B cell (primary cell): ENCODE measurements around the gene SLC43A1. TPM values are rescaled to one million over a fixed set of nuclear protein-coding genes. Genes with fewer than 3 reads are reported as not detected.

Experiments used
- ATAC-seq: fragments of 200-7000 bp; cut with Tn5 transposase; one replicate; pipeline ENCODE4 v1.10.0; 2021; ENCODE audit warnings: low read depth, mild to moderate bottlenecking, moderate number of reproducible peaks, moderate library complexity
- CTCF ChIA-PET: fragments of 350-600 bp; sonication (Branson Sonifier 250); formaldehyde crosslinking; loops from one replicate; lab custom pipeline; 2021; ENCODE audit warnings: antibody characterized with exemption, inconsistent platforms; lab: Charles Lee
- POLR2A ChIA-PET: fragments of 350-600 bp; sonication (Branson Sonifier 250); formaldehyde crosslinking; loops from one replicate; lab custom pipeline; 2021; ENCODE audit warnings: antibody characterized with exemption; lab: Charles Lee
- DNase-seq: peaks from one replicate; pipeline ENCODE4 v3.0.0; 2013
- H2AFZ ChIP-seq: 2 replicates; pipeline ENCODE4 v1.6.1; 2012; ENCODE audit warnings: mild to moderate bottlenecking, low read depth, low read length; ENCODE audit not compliant: insufficient read depth, poor library complexity, severe bottlenecking
- H3K27ac ChIP-seq, 2 donors: 1 replicate in 1 of 2; 2 replicates in 1 of 2; pipeline ENCODE4 v1.5.1; 2012 to 2013; ENCODE audit warnings: low read length in 2 of 2, mild to moderate bottlenecking in 2 of 2, moderate library complexity in 1 of 2
- H3K27me3 ChIP-seq, 4 experiments: fragments of 200-600 bp in 1 of 4; sonication (generic) in 1 of 4; replicated peaks in 1 of 4; 1 replicate in 2 of 4; 2 replicates in 2 of 4; pipeline versions ENCODE4 v1.6.1 to v1.7.0; 2013 to 2016; ENCODE audit warnings: low read length in 3 of 4, mild to moderate bottlenecking in 2 of 4, mixed read lengths in 1 of 4, moderate library complexity in 1 of 4; ENCODE audit not compliant: insufficient read depth in 4 of 4, control insufficient read depth in 3 of 4; ENCODE audit errors: control extremely low read depth in 1 of 4
- H3K36me3 ChIP-seq, 2 experiments: replicated peaks in 1 of 2; 1 replicate in 1 of 2; 2 replicates in 1 of 2; pipeline versions ENCODE4 v1.6.1 to v1.7.1; 2013; ENCODE audit warnings: low read length in 1 of 2; ENCODE audit not compliant: insufficient read depth in 2 of 2, control insufficient read depth in 1 of 2; ENCODE audit errors: control extremely low read depth in 1 of 2, extremely low read depth in 1 of 2
- H3K4me1 ChIP-seq, 2 donors: fragments of 200-600 bp in 1 of 2; sonication (generic) in 1 of 2; 1 replicate in 1 of 2; 2 replicates in 1 of 2; pipeline versions ENCODE4 v1.5.1 to v1.6.1; 2013 to 2017; ENCODE audit warnings: low read length in 2 of 2; ENCODE audit not compliant: control insufficient read depth in 2 of 2, insufficient read depth in 2 of 2
- H3K4me2 ChIP-seq: replicated peaks from 2 replicates; pipeline ENCODE3; 2012; ENCODE audit warnings: mild to moderate bottlenecking, low read depth, low read length; ENCODE audit not compliant: poor library complexity, severe bottlenecking
- H3K4me3 ChIP-seq, 5 experiments: fragments of 200-600 bp in 1 of 5; sonication (generic) in 1 of 5; 1 replicate in 3 of 5; 2 replicates in 2 of 5; pipeline versions ENCODE4 v1.5.1 to v1.7.0; 2011 to 2016; ENCODE audit warnings: low read length in 4 of 5, mild to moderate bottlenecking in 4 of 5, low read depth in 2 of 5, control low read depth in 1 of 5, moderate library complexity in 1 of 5; ENCODE audit not compliant: insufficient read depth in 1 of 5; ENCODE audit errors: control extremely low read depth in 1 of 5, extremely low read depth in 1 of 5
- H3K79me2 ChIP-seq: fragments of 200-600 bp; sonication (generic); one replicate; pipeline ENCODE4 v1.6.0; 2016; ENCODE audit warnings: low read length; ENCODE audit not compliant: control insufficient read depth, insufficient read depth
- H3K9ac ChIP-seq: fragments of 200-600 bp; sonication (generic); 2 replicates; pipeline ENCODE4 v1.6.1; 2017; ENCODE audit warnings: mild to moderate bottlenecking, low read length, moderate library complexity
- H3K9me3 ChIP-seq, 3 donors: one replicate each; pipeline versions ENCODE4 v1.6.1 to v1.7.1; 2013; ENCODE audit warnings: low read length in 2 of 3; ENCODE audit not compliant: control insufficient read depth in 2 of 3, insufficient read depth in 1 of 3; ENCODE audit errors: control extremely low read depth in 1 of 3
- H4K20me1 ChIP-seq: 2 replicates; pipeline ENCODE4 v1.6.0; 2012; ENCODE audit warnings: mild to moderate bottlenecking, low read length; ENCODE audit not compliant: insufficient read depth, control insufficient read depth, poor library complexity, severe bottlenecking
- H3K27ac Mint-ChIP-seq: one replicate; pipeline ENCODE4 v1.8.0; 2021; ENCODE audit warnings: mixed read lengths
- H3K27me3 Mint-ChIP-seq: one replicate; pipeline ENCODE4 v1.8.0; 2021; ENCODE audit warnings: mixed read lengths
- H3K4me1 Mint-ChIP-seq: one replicate; pipeline ENCODE4 v1.8.0; 2021; ENCODE audit warnings: mixed read lengths
- H3K4me3 Mint-ChIP-seq: one replicate; pipeline ENCODE4 v1.8.0; 2021; ENCODE audit warnings: mixed read lengths
- H3K9me3 Mint-ChIP-seq: one replicate; pipeline ENCODE4 v1.8.0; 2022; ENCODE audit warnings: mixed read lengths; ENCODE audit not compliant: insufficient read depth
- CTCF ChIP-seq: fragments of 200-600 bp; IDR thresholded peaks from one replicate; pipeline ENCODE4 v1.8.0; 2022; ENCODE audit warnings: antibody characterized with exemption, mild to moderate bottlenecking
- EZH2 ChIP-seq: IDR thresholded peaks from 2 replicates; pipeline ENCODE4 v1.6.1; 2012; ENCODE audit warnings: borderline replicate concordance, low read depth, mild to moderate bottlenecking, moderate library complexity, low read length; ENCODE audit not compliant: insufficient read depth, poor library complexity, severe bottlenecking
- whole genome bisulfite sequencing: methylation state at CpG from one replicate; pipeline ENCODE4 v1.1.5; 2013; ENCODE audit warnings: missing lambda C conversion rate; ENCODE audit not compliant: insufficient coverage; 5-methylcytosine and 5-hydroxymethylcytosine counted together
- intact Hi-C: fragments of 100-400 bp; cut with micrococcal nuclease; formaldehyde crosslinking; loops from one replicate; pipeline ENCODE4 v1.10.0; 2022
- polyA plus RNA-seq: library from polyadenylated mRNA; depleted of rRNA; stranded (reverse); fragments of >200 nt; gene quantifications from 2 replicates; pipeline ENCODE4 v1.2.3, GENCODE V29; 2012
- total RNA-seq, 2 donors: library from RNA; stranded (reverse); fragments of 120-200 nt in 1 of 2; gene quantifications; 1 replicate in 1 of 2; 2 replicates in 1 of 2; pipeline versions ENCODE4 v1.2.3 to v1.2.4, GENCODE V29; 2013 to 2022

The SLC43A1 gene
- total and polyA plus RNA-seq, 2 donors (not counting 1 experiment from before 2014, with no cell fraction given) = 3.7 to 6.4 TPM

- Histone ChIP-seq H3K27ac (no peak overlapping the region), H3K4me1 (peaks cover 39 to 47% of the 10 kb centered on the region in 2 donors), H2AFZ (no peak overlapping the region), H3K79me2 (no peaks in the 10 kb centered on the region), H3K4me3 (no peak overlapping the region), H3K27me3 (peaks cover 0 to 22% (median 7%) of the 10 kb centered on the region in 4 experiments), H3K36me3 (no peaks in the 10 kb centered on the region), H3K4me2 (no peak overlapping the region), H4K20me1 (no peaks in the 10 kb centered on the region), H3K9ac (no peak overlapping the region), H3K9me3 (peaks cover 0 to 4% (median 0%) of the 10 kb centered on the region in 3 donors)
- ATAC-seq = no peak
- intact Hi-C loops = loop anchor here (5.0 kb wide), 1 partner anchor 36 kb away; the partner anchor contains the start of gene SLC43A1
- H3K4me3 Mint-ChIP-seq = peak overlapping the region; percentile 70
- no CpG with 5 or more reads among the region's 2 CpGs for WGBS
- H3K27me3 Mint-ChIP-seq = peaks cover 5% of the 10 kb centered on the region
- TF ChIP-seq CTCF (no peak), EZH2 (no peak)
- no peak overlapping the region for H3K27ac Mint-ChIP-seq
- POLR2A ChIA-PET = no interaction called here
- CTCF ChIA-PET = interaction anchor here (1.0 to 12.5 kb wide), 7 partner anchors 8 to 176 kb away, joined by 3 to 148 read pairs (median 24); partner anchors contain the start of gene RTN4RL2
- DNase-seq = no peak
- peaks cover 52% of the 10 kb centered on the region for H3K4me1 Mint-ChIP-seq
- no peaks in the 10 kb centered on the region for H3K9me3 Mint-ChIP-seq
Observed at GRCh38 chr11:57481315-57481714, 34.2 kb downstream of the SLC43A1 start.

- Histone ChIP-seq H3K27me3 (peaks cover 0 to 22% (median 9%) of the 10 kb centered on the region in 4 experiments), H2AFZ (no peak overlapping the region), H3K27ac (no peak overlapping the region), H3K9ac (no peak overlapping the region), H3K9me3 (peaks cover 0 to 4% (median 0%) of the 10 kb centered on the region in 3 donors), H4K20me1 (no peaks in the 10 kb centered on the region), H3K4me3 (no peak overlapping the region), H3K4me2 (no peak overlapping the region), H3K36me3 (no peaks in the 10 kb centered on the region), H3K4me1 (peaks cover 46 to 53% of the 10 kb centered on the region in 2 donors), H3K79me2 (no peaks in the 10 kb centered on the region)
- ATAC-seq (peak; percentile 22), DNase-seq (peak; percentile 52)
- CTCF ChIA-PET = interaction anchor here (1.0 to 12.5 kb wide), 6 partner anchors 13 to 135 kb away, joined by 3 to 148 read pairs (median 22); partner anchors contain the start of gene RTN4RL2
- Mint-ChIP-seq H3K27ac (no peak overlapping the region), H3K4me1 (peaks cover 60% of the 10 kb centered on the region), H3K27me3 (peaks cover 5% of the 10 kb centered on the region), H3K9me3 (no peaks in the 10 kb centered on the region), H3K4me3 (peak overlapping the region; percentile 61)
- peak; percentile 63 for TF ChIP-seq CTCF
- no peak for TF ChIP-seq EZH2
- intact Hi-C loops = loop anchor here (1.0 to 5.0 kb wide), 2 partner anchors 23 to 37 kb away; partner anchors contain the start of gene SLC43A1
- POLR2A ChIA-PET = no interaction called here
- 10% methylated on average over 4 of the region's 9 CpGs for WGBS
Observed at GRCh38 chr11:57480409-57481137, 34.9 kb downstream of the SLC43A1 start.
